Measurements from ENCODE around the gene FOSL2. TPM values are rescaled to one million over a fixed set of nuclear protein-coding genes. Genes with fewer than 3 reads are reported as not detected.

FOSL2 gene
- total RNA-seq, 1 donor from 2014 or later = 10.4 TPM

DNA sequence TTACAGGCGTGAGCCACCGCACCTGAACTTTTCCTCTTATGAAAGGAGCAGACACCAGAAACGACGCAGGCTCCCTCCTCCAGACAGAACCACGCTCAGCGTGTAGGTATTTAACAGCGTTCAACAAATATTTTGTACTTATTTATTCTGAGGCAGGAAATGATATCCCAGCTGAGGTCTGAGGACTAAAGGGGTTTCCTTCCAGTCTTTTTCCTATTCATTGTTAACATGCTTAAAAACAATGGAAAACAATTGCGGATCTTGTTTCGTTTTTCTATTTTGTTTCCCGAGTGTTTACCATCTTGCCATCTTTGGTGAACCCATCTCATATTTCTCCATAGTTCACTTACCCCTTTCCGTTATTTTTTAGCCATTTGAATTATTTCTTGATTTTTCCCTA, 43.7 kb upstream of the FOSL2 start:
- Histone ChIP-seq H3K4me1 (ENCODE audit: control insufficient read depth in 3 of 3, insufficient read depth in 3 of 3, low read length in 3 of 3) (peaks cover 27 to 51% (median 40%) of the 10 kb centered on the region in 3 donors), H3K27me3 (ENCODE audit: control insufficient read depth in 3 of 3, insufficient read depth in 3 of 3, low read length in 3 of 3) (no peaks in the 10 kb centered on the region), H3K9ac (ENCODE audit: low read depth in 1 of 3, low read length in 3 of 3) (no peak overlapping the region), H3K4me3 (ENCODE audit: low read length in 3 of 3) (no peak overlapping the region), H3K36me3 (ENCODE audit: control insufficient read depth in 3 of 3, insufficient read depth in 3 of 3, low read length in 3 of 3) (no peaks in the 10 kb centered on the region), H3K27ac (ENCODE audit: low read depth, low read length) (no peak overlapping the region), H3K9me3 (ENCODE audit: control insufficient read depth in 3 of 3, low read length in 3 of 3) (no peaks in the 10 kb centered on the region)

DNA sequence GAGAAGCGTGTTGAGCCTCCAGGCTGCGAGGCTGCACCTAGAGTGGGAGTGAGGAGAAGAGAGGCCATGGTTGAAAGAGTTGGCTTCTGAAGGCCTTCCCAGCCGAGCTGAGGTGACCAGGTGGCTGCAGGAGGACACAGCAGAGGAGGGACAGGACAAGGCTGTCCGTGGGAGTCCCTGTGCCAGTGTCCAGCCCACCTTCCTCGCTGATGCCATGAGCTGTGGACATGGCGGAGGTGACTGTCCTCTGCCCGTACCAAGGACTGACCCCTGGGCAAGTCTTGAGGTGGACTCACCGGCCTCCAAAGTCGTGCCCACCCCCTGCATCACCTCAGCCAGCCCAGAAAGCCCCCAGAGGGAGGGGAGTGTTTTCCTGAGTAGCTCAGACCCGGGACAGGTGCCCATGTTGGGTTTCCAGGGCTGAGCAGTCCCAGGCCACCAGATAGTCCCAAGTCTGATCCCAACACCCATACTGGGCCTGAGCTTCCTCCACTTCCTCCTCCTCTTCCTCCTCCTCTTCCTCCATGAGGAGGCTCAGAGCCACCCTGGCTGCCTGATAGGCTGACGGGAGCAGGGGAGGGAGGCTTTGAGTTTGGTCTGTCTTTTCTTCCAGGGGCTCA, 43.0 kb upstream of the FOSL2 start:
- no peak overlapping the region for H3K4me3 ChIP-seq (ENCODE audit: low read length in 3 of 3)
- H3K9me3 ChIP-seq (ENCODE audit: control insufficient read depth in 3 of 3, low read length in 3 of 3) = no peaks in the 10 kb centered on the region
- H3K4me1 ChIP-seq (ENCODE audit: control insufficient read depth in 3 of 3, insufficient read depth in 3 of 3, low read length in 3 of 3) = peaks cover 22 to 43% (median 34%) of the 10 kb centered on the region in 3 donors
- H3K27ac ChIP-seq (ENCODE audit: low read depth, low read length) = no peak overlapping the region
- H3K9ac ChIP-seq (ENCODE audit: low read depth in 1 of 3, low read length in 3 of 3) = no peak overlapping the region
- H3K36me3 ChIP-seq (ENCODE audit: control insufficient read depth in 3 of 3, insufficient read depth in 3 of 3, low read length in 3 of 3) = no peaks in the 10 kb centered on the region
- H3K27me3 ChIP-seq (ENCODE audit: control insufficient read depth in 3 of 3, insufficient read depth in 3 of 3, low read length in 3 of 3) = no peaks in the 10 kb centered on the region

DNA sequence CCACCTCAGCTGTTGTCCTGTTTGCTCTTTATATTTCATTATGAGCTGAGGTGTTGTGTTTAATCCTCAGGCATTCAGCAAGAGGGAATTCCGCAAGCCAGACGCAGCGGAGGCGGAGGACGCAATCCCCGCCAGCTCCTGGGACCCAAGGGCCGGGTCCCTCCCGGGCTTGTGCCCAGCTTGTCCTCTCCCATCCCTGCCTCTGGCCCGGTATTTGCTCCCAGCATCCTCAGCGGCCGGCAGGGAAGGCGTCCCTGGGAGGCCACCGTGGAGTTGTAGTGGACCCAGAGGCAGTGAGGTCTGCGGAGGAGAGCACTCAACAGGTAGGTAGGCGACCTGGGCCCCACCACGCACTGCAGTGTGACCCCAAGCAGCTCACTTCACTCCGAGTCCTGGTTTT, 42.5 kb upstream of the FOSL2 start:
- H3K27me3 ChIP-seq (ENCODE audit: control insufficient read depth in 3 of 3, insufficient read depth in 3 of 3, low read length in 3 of 3) = no peaks in the 10 kb centered on the region
- H3K4me1 ChIP-seq (ENCODE audit: control insufficient read depth in 3 of 3, insufficient read depth in 3 of 3, low read length in 3 of 3) = peaks cover 22 to 40% (median 31%) of the 10 kb centered on the region in 3 donors
- no peaks in the 10 kb centered on the region for H3K36me3 ChIP-seq (ENCODE audit: control insufficient read depth in 3 of 3, insufficient read depth in 3 of 3, low read length in 3 of 3)
- H3K9ac ChIP-seq (ENCODE audit: low read depth in 1 of 3, low read length in 3 of 3) = no peak overlapping the region
- no peaks in the 10 kb centered on the region for H3K9me3 ChIP-seq (ENCODE audit: control insufficient read depth in 3 of 3, low read length in 3 of 3)
- no peak overlapping the region for H3K27ac ChIP-seq (ENCODE audit: low read depth, low read length)
- H3K4me3 ChIP-seq (ENCODE audit: low read length in 3 of 3) = no peak overlapping the region

DNA sequence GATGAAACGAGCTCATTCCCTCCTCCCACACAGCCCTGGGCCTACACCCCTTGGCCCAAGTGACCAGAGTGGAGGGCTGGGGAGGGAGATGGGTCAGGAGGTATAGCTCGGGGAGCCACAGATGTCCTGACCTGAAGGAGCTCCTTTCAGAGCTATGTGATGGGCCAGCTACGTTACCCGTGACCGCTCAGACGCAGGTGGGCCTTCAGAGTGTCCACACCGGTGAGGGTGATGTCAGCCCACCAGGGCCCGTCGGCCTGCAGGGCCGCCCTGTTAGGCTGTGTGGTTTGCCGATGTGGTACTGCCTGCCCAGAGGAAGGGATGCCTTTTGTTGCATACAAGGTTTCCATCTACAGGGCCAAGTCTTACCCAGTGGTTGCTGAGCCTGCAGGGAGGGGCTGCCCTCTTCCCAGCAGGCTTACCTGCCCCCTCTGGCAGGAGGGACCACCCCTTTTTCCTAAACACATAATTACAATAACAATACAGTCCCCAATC, 41.8 kb upstream of the FOSL2 start:
- Histone ChIP-seq H3K27me3 (ENCODE audit: control insufficient read depth in 3 of 3, insufficient read depth in 3 of 3, low read length in 3 of 3) (no peaks in the 10 kb centered on the region), H3K27ac (ENCODE audit: low read depth, low read length) (no peak overlapping the region), H3K4me3 (ENCODE audit: low read length in 3 of 3) (no peak overlapping the region), H3K4me1 (ENCODE audit: control insufficient read depth in 3 of 3, insufficient read depth in 3 of 3, low read length in 3 of 3) (peaks cover 26 to 40% (median 32%) of the 10 kb centered on the region in 3 donors), H3K9ac (ENCODE audit: low read depth in 1 of 3, low read length in 3 of 3) (no peak overlapping the region), H3K36me3 (ENCODE audit: control insufficient read depth in 3 of 3, insufficient read depth in 3 of 3, low read length in 3 of 3) (no peaks in the 10 kb centered on the region), H3K9me3 (ENCODE audit: control insufficient read depth in 3 of 3, low read length in 3 of 3) (no peaks in the 10 kb centered on the region)

DNA sequence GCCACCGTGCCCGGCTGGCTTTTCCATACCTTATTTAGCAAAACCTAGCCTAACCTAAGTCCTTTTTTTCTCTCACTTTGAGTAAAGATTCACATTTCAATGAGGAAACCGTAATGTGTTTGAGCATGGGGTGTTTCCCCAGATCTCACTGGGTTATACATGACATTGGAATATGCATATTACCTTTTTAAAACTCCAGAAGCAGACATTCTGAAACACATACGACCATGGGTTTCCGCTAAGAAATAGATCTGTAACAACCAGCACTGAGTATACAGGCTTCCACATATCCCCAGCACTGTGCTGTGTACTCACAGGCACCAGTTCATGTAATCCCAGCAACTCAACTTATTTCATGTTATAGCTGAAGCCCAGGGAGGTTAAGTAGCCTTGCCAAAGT, 41.0 kb upstream of the FOSL2 start:
- no peak overlapping the region for H3K9ac ChIP-seq (ENCODE audit: low read depth in 1 of 3, low read length in 3 of 3)
- H3K4me1 ChIP-seq (ENCODE audit: control insufficient read depth in 3 of 3, insufficient read depth in 3 of 3, low read length in 3 of 3) = peaks cover 27 to 40% (median 33%) of the 10 kb centered on the region in 3 donors
- H3K27me3 ChIP-seq (ENCODE audit: control insufficient read depth in 3 of 3, insufficient read depth in 3 of 3, low read length in 3 of 3) = no peaks in the 10 kb centered on the region
- no peaks in the 10 kb centered on the region for H3K9me3 ChIP-seq (ENCODE audit: control insufficient read depth in 3 of 3, low read length in 3 of 3)
- no peak overlapping the region for H3K4me3 ChIP-seq (ENCODE audit: low read length in 3 of 3)
- no peak overlapping the region for H3K27ac ChIP-seq (ENCODE audit: low read depth, low read length)
- no peaks in the 10 kb centered on the region for H3K36me3 ChIP-seq (ENCODE audit: control insufficient read depth in 3 of 3, insufficient read depth in 3 of 3, low read length in 3 of 3)

DNA sequence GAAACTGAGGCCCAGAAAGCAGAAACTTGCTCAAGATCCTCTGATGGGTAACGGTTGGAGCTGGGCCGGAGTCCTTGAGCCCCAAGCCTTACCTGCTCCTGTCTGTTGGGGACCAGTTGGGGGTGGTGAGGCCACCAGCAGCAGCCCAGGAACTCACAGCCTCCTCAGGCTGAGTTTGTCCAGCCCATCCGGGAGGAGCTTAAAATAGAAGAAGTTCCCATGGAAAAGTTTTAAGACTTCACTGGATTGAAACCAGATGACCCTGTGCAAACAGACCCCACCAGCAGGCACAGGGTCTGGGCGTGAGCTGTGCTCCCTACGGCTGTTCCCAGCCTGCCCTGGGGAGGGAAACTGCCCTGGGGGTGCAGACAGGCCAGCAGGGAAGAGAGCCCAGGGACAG, 40.6 kb upstream of the FOSL2 start:
- H3K27ac ChIP-seq (ENCODE audit: low read depth, low read length) = no peak overlapping the region
- H3K4me3 ChIP-seq (ENCODE audit: low read length in 3 of 3) = no peak overlapping the region
- no peak overlapping the region for H3K9ac ChIP-seq (ENCODE audit: low read depth in 1 of 3, low read length in 3 of 3)
- no peaks in the 10 kb centered on the region for H3K27me3 ChIP-seq (ENCODE audit: control insufficient read depth in 3 of 3, insufficient read depth in 3 of 3, low read length in 3 of 3)
- no peaks in the 10 kb centered on the region for H3K9me3 ChIP-seq (ENCODE audit: control insufficient read depth in 3 of 3, low read length in 3 of 3)
- peaks cover 27 to 40% (median 33%) of the 10 kb centered on the region in 3 donors for H3K4me1 ChIP-seq (ENCODE audit: control insufficient read depth in 3 of 3, insufficient read depth in 3 of 3, low read length in 3 of 3)
- H3K36me3 ChIP-seq (ENCODE audit: control insufficient read depth in 3 of 3, insufficient read depth in 3 of 3, low read length in 3 of 3) = no peaks in the 10 kb centered on the region

DNA sequence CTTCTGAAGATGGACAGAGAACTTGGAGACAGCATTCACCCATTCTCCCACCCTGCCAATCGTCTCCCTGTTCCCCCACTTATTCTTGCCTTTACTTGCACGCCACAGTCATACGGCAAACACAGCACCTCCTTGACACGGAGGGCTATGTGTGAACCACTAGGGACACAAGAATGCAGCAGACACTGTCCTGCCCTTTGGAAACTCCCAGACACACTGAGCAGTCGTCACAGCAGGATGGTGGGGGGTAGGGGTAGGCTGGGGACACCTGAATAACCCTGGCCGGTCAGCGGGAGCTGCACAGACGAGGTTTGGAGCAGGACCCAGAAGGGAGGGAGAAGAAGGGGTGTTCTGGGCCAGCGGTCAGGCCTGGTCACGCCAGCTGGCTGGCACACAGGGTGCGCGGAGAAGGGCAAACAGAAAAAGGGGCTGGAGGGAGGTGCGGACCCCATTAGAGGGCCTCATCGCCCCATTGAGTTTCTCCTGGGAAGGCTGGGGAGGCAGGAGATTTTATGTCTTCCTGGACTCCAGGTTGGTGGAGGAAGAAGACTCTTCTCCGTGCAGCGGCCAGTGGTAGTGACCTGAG, 40.0 kb upstream of the FOSL2 start:
- Histone ChIP-seq H3K9ac (ENCODE audit: low read depth in 1 of 3, low read length in 3 of 3) (no peak overlapping the region), H3K4me1 (ENCODE audit: control insufficient read depth in 3 of 3, insufficient read depth in 3 of 3, low read length in 3 of 3) (peaks cover 21 to 35% (median 28%) of the 10 kb centered on the region in 3 donors), H3K27ac (ENCODE audit: low read depth, low read length) (no peak overlapping the region), H3K36me3 (ENCODE audit: control insufficient read depth in 3 of 3, insufficient read depth in 3 of 3, low read length in 3 of 3) (no peaks in the 10 kb centered on the region), H3K4me3 (ENCODE audit: low read length in 3 of 3) (no peak overlapping the region), H3K9me3 (ENCODE audit: control insufficient read depth in 3 of 3, low read length in 3 of 3) (no peaks in the 10 kb centered on the region), H3K27me3 (ENCODE audit: control insufficient read depth in 3 of 3, insufficient read depth in 3 of 3, low read length in 3 of 3) (no peaks in the 10 kb centered on the region)

DNA sequence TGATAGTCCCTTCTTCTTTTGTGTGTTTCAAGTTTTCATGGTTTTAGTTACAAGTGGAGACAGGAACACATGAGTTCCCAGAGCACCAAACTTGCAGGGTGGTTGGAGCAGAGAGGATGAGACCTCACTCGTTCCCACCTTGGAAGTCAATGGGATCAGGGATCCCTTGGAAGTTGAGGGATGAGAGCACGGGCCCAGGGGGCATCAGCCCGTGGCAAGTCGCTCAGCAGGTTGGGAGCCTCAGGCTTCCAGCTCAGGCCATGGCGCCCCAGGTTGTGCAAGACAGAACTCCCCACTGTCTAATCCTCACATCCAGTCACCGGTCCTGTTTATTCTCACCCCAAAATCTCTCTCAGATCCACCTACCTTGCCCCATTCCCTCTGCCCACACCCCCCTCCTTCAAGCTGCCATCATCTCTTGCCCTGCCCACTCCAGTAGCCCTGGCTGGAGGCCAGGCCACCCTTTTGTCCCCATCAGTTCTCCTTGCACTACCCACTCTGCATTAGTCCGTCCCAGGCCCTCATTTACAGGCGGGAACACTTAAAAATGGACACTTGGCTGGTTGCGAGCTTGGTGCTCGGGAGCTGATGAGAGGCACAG, 37.6 kb upstream of the FOSL2 start:
- Histone ChIP-seq H3K27ac (ENCODE audit: low read depth, low read length) (peak overlapping the region; percentile 83), H3K9me3 (ENCODE audit: control insufficient read depth in 3 of 3, low read length in 3 of 3) (no peaks in the 10 kb centered on the region), H3K4me1 (ENCODE audit: control insufficient read depth in 3 of 3, insufficient read depth in 3 of 3, low read length in 3 of 3) (peaks cover 16 to 40% (median 21%) of the 10 kb centered on the region in 3 donors), H3K4me3 (ENCODE audit: low read length in 3 of 3) (no peak overlapping the region), H3K9ac (ENCODE audit: low read depth in 1 of 3, low read length in 3 of 3) (peak overlapping the region in 2 of 3 donors; percentile 3 to 73), H3K36me3 (ENCODE audit: control insufficient read depth in 3 of 3, insufficient read depth in 3 of 3, low read length in 3 of 3) (no peaks in the 10 kb centered on the region), H3K27me3 (ENCODE audit: control insufficient read depth in 3 of 3, insufficient read depth in 3 of 3, low read length in 3 of 3) (no peaks in the 10 kb centered on the region)

DNA sequence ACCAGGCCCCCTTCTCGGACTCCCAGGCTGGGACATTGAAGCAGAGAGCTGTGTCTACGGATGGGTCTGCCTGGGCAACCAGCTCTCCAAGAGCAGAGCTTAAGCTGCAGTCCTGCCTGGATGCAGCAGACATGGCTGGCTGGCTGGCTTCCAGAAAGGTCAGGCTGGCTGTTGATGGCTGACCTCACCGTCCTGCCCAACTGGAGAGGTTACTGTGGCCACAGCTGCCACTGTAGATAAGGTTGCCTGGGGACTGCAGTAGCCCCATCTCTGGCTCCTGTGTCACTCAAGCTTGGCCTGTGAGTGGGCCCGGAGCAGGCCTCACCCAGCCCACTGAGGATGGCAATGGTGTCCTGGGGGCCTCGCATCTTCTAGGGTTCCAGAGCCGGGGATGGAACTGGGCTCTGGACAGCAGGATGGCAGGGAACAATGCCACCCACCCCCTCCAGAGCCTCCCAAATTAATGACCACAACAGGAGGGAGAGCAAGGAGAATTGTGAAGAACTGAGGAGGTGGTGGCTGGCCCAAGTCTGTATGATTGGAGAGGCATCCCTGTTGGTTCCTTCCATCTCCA, 37.0 kb upstream of the FOSL2 start:
- Histone ChIP-seq H3K4me3 (ENCODE audit: low read length in 3 of 3) (peak overlapping the region in 1 of 3 donors; percentile 45), H3K36me3 (ENCODE audit: control insufficient read depth in 3 of 3, insufficient read depth in 3 of 3, low read length in 3 of 3) (no peaks in the 10 kb centered on the region), H3K9me3 (ENCODE audit: control insufficient read depth in 3 of 3, low read length in 3 of 3) (no peaks in the 10 kb centered on the region), H3K27me3 (ENCODE audit: control insufficient read depth in 3 of 3, insufficient read depth in 3 of 3, low read length in 3 of 3) (no peaks in the 10 kb centered on the region), H3K27ac (ENCODE audit: low read depth, low read length) (peak overlapping the region; percentile 83), H3K4me1 (ENCODE audit: control insufficient read depth in 3 of 3, insufficient read depth in 3 of 3, low read length in 3 of 3) (peaks cover 16 to 45% (median 21%) of the 10 kb centered on the region in 3 donors), H3K9ac (ENCODE audit: low read depth in 1 of 3, low read length in 3 of 3) (peak overlapping the region; percentile 51 to 73 (median 65))
